K562 (cell line): ENCODE data around the gene CEND1. TPM values are rescaled to one million over a fixed set of nuclear protein-coding genes. Genes with fewer than 3 reads are reported as not detected.
A peak's percentile ranks its signal among the peaks of the same experiment; 100 is the strongest.

ENCODE experiments used
- ATAC-seq: fragments of 200-7000 bp; cut with Tn5 transposase; 3 replicates; pipeline ENCODE4 v1.9.1; 2020; ENCODE audit warnings: moderate library complexity
- BruUV-seq: library from RNA; stranded (reverse); fragments of 400-500 nt; replicated peaks from 2 replicates; lab custom pipeline; 2021; lab: Mats Ljungman, UMichigan
- CTCF ChIA-PET: fragments of 300-600 bp; formaldehyde crosslinking; extraction: SDS; loops from one replicate; lab custom pipeline; 2021; ENCODE audit warnings: low intra/inter-chr PET ratio; lab: Yijun Ruan, JAX
- POLR2A ChIA-PET: fragments of 300-600, 350-650 bp; sonication (Branson Sonifier 250); formaldehyde crosslinking; extraction: SDS; loops from one replicate; lab custom pipeline; 2021; ENCODE audit warnings: antibody characterized with exemption, inconsistent platforms; lab: Yijun Ruan, JAX
- DNase-seq, 4 experiments: peaks; one replicate each; pipeline versions ENCODE4 v3.0.0 to v3.0.0-alpha.2; 2011 to 2018; ENCODE audit warnings: low spot score in 3 of 4, mixed read lengths in 3 of 4; ENCODE audit errors: extremely low read depth in 1 of 4
- FAIRE-seq: peaks from 2 replicates; lab custom pipeline; 2011; peaks lifted over from hg19 to GRCh38; lab: Jason Lieb, UNC
- H2AFZ ChIP-seq: 2 replicates; pipeline ENCODE4 v1.6.0; 2011; ENCODE audit warnings: low read depth, low read length, control low read depth, inconsistent platforms
- H3K27ac ChIP-seq: fragments of 200-600 bp; 3 replicates; pipeline ENCODE4 v1.8.0; 2011; ENCODE audit warnings: low read depth, mild to moderate bottlenecking, control low read depth, inconsistent platforms, low read length, moderate library complexity, mixed read lengths; ENCODE audit errors: extremely low read depth
- H3K27me3 ChIP-seq, 2 experiments: fragments of 300-600 bp in 1 of 2; 2 replicates in 1 of 2; 3 replicates in 1 of 2; pipeline versions ENCODE4 v1.6.0 to v1.8.0; 2011; ENCODE audit warnings: inconsistent platforms in 2 of 2, low read length in 2 of 2, mild to moderate bottlenecking in 1 of 2, mixed read lengths in 1 of 2, moderate library complexity in 1 of 2; ENCODE audit not compliant: control insufficient read depth in 2 of 2, insufficient read depth in 2 of 2
- H3K36me3 ChIP-seq: fragments of 300-600 bp; 3 replicates; pipeline ENCODE4 v1.8.0; 2011; ENCODE audit warnings: mild to moderate bottlenecking, low read length, inconsistent platforms; ENCODE audit not compliant: control insufficient read depth, insufficient read depth
- H3K4me1 ChIP-seq, 2 experiments: fragments of 200-600 bp in 1 of 2; replicated peaks in 1 of 2; 2 replicates in 1 of 2; 3 replicates in 1 of 2; pipeline versions ENCODE4 v1.5.1 to v1.8.0; 2011; ENCODE audit warnings: inconsistent platforms in 2 of 2, low read length in 2 of 2, mild to moderate bottlenecking in 1 of 2, mixed read lengths in 1 of 2, moderate library complexity in 1 of 2; ENCODE audit not compliant: control insufficient read depth in 2 of 2, insufficient read depth in 2 of 2
- H3K4me2 ChIP-seq: 2 replicates; pipeline ENCODE4 v1.6.1; 2011; ENCODE audit warnings: low read length, control low read depth, inconsistent platforms, mixed read lengths; ENCODE audit not compliant: insufficient read depth
- H3K4me3 ChIP-seq: fragments of 200-600 bp; sonication (generic), shearing (Covaris generic); 2 replicates; pipeline ENCODE4 v1.5.1; 2016; ENCODE audit warnings: control low read depth, inconsistent platforms
- H3K79me2 ChIP-seq: fragments of 200-600 bp; 3 replicates; pipeline ENCODE4 v1.8.0; 2011; ENCODE audit warnings: low read length, inconsistent platforms; ENCODE audit not compliant: control insufficient read depth, insufficient read depth
- H3K9ac ChIP-seq, 2 experiments: 2 replicates each; pipeline versions ENCODE4 v1.6.0 to v1.6.1; 2011; ENCODE audit warnings: low read depth in 2 of 2, low read length in 2 of 2, control low read depth in 1 of 2, inconsistent platforms in 1 of 2, mild to moderate bottlenecking in 1 of 2, mixed read lengths in 1 of 2; ENCODE audit not compliant: insufficient read depth in 1 of 2
- H3K9me1 ChIP-seq: one replicate; pipeline ENCODE4 v1.6.0; 2011; ENCODE audit warnings: inconsistent platforms, mild to moderate bottlenecking, low read length, moderate library complexity; ENCODE audit not compliant: control insufficient read depth, insufficient read depth
- H3K9me3 ChIP-seq: replicated peaks from 2 replicates; pipeline ENCODE4 v1.5.1; 2011; ENCODE audit warnings: low read depth, low read length, inconsistent platforms; ENCODE audit not compliant: control insufficient read depth, insufficient read depth
- H4K20me1 ChIP-seq: replicated peaks from 2 replicates; pipeline ENCODE4 v1.6.1; 2011; ENCODE audit warnings: low read length, inconsistent platforms, mixed read lengths; ENCODE audit not compliant: control insufficient read depth, insufficient read depth
- FOS ChIP-seq: IDR thresholded peaks from 3 replicates; pipeline ENCODE4 v1.6.1; 2011; ENCODE audit not compliant: insufficient read length; ENCODE audit errors: extremely low read depth
- POLR2AphosphoS5 ChIP-seq: IDR thresholded peaks from 2 replicates; pipeline ENCODE4 v1.6.1; 2011; ENCODE audit warnings: mild to moderate bottlenecking, low read depth, low read length, moderate library complexity; ENCODE audit not compliant: control insufficient read depth, insufficient read depth
- ZBED1 ChIP-seq: IDR thresholded peaks from 2 replicates; pipeline ENCODE4 v1.6.1; 2014
- WGBS: fragments of 100-300 bp; shearing (Covaris generic); methylation state at CpG from one replicate; pipeline ENCODE4 v1.1.6; 2016; ENCODE audit warnings: low coverage, mixed read lengths; ENCODE audit not compliant: insufficient coverage; ENCODE audit errors: missing lambda C conversion rate; 5-methylcytosine and 5-hydroxymethylcytosine counted together
- in situ Hi-C: fragments of 300-500 bp; cut with MboI; formaldehyde crosslinking; loops from 4 replicates; pipeline ENCODE4 v1.15.0; 2018; ENCODE audit warnings: inconsistent platforms, mixed read lengths
- intact Hi-C: fragments of 100-400 bp; cut with micrococcal nuclease; formaldehyde crosslinking; loops from 2 replicates; pipeline ENCODE4 v1.14.2; 2022
- polyA plus RNA-seq, 8 experiments: library from polyadenylated mRNA; depleted of rRNA in 4 of 8; stranded (reverse) in 5 of 8; unstranded in 3 of 8; fragments of >200 nt; fragmentation: Nextera tagmentation in 2 of 8; fragmentation: Illumina TruSeq in 1 of 8; extraction: Ambion mirVana in 2 of 8; extraction: Trizol in 1 of 8; gene quantifications; 2 replicates each; pipeline versions ENCODE4 v1.2.1 to v1.2.3, GENCODE V29; 2011 to 2014; ENCODE audit warnings: inconsistent platforms in 1 of 8, missing spikeins in 1 of 8
- total RNA-seq, 7 experiments: library from RNA; depleted of rRNA in 6 of 7; stranded (reverse); fragments of >200 nt in 6 of 7; fragmentation: Illumina TruSeq in 2 of 7; extraction: Trizol in 2 of 7; gene quantifications; 2 replicates each; pipeline versions ENCODE4 v1.2.1 to v1.2.3, GENCODE V29; 2011 to 2021; ENCODE audit warnings: low replicate concordance in 1 of 7
- TF ChIP-seq, protein P1 (sequence below): fragments of 450-650 bp; formaldehyde crosslinking; IDR thresholded peaks from 2 replicates; pipeline ENCODE4 v1.4.0; 2020; ENCODE audit warnings: mild to moderate bottlenecking, mixed read lengths

Gene CEND1
- total and polyA plus RNA-seq, 9 of the 15 experiments (the other 6 are each of a cell fraction or from before 2014, with no cell fraction given): 0.13 to 0.18 (median 0.16) TPM; not detected in 6

DNA sequence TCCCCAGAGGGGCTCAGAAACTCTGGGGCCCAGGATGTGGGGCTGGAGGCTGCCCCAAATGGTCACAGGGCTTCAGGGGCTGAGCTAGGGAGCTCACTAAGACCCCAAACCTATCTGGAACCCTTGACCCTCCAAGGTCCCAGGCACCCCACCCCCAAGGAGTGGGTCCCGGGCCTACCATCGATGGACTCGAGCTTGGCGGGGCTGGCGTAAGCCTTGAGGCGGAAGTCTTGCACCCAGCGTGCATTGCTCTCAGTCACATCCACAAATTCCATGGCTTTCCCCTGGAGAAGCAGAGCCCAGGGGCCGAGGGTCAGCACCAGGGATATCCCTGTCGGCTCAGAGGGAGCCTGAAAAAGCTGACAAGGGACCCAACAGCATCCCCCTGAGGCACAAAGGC lies 16.1 kb downstream of the CEND1 start:
- DNase-seq: no peak
- intact Hi-C loops: no loop called here

More for the DNA sequence above, 16.1 kb downstream of the CEND1 start:
- Histone ChIP-seq H3K4me1 (peaks cover 16 to 86% of the 10 kb centered on the region in 2 experiments), H3K4me2 (no peak overlapping the region), H3K36me3 (peaks cover 66% of the 10 kb centered on the region), H3K4me3 (no peak overlapping the region), H3K9ac (peak overlapping the region in 1 of 2 experiments; percentile 65; a peak in 2 of 4 replicates), H3K27me3 (no peaks in the 10 kb centered on the region), H4K20me1 (peaks cover 28% of the 10 kb centered on the region), H3K27ac (no peak overlapping the region; the same call in 2 of the 3 replicates), H3K79me2 (peaks cover 79% of the 10 kb centered on the region), H2AFZ (no peak overlapping the region), H3K9me3 (no peaks in the 10 kb centered on the region; the same call in 1 of the 2 replicates), H3K9me1 (peaks cover 6% of the 10 kb centered on the region)
- no TSS peak for BruUV-seq
- ATAC-seq: no peak
- TF ChIP-seq POLR2AphosphoS5 (0 out of 2 replicates have a peak, but pooled peaks have one; percentile 17), ZBED1 (no peak), FOS (no peak)
- TF ChIP-seq, protein P1, sequence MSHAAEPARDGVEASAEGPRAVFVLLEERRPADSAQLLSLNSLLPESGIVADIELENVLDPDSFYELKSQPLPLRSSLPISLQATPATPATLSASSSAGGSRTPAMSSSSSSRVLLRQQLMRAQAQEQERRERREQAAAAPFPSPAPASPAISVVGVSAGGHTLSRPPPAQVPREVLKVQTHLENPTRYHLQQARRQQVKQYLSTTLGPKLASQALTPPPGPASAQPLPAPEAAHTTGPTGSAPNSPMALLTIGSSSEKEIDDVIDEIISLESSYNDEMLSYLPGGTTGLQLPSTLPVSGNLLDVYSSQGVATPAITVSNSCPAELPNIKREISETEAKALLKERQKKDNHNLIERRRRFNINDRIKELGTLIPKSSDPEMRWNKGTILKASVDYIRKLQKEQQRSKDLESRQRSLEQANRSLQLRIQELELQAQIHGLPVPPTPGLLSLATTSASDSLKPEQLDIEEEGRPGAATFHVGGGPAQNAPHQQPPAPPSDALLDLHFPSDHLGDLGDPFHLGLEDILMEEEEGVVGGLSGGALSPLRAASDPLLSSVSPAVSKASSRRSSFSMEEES (CRISPR knock-in tag): no peak
- no peak for FAIRE-seq
- in situ Hi-C loops: no loop called here
- ChIA-PET POLR2A (interaction anchor here (0.7 to 1.0 kb wide), 2 partner anchors 12 to 21 kb away, joined by 3 to 4 read pairs; no protein-coding TSS in a partner anchor), CTCF (no interaction called here)
- 96% methylated on average over 9 of the region's 9 CpGs for WGBS
